Stimulated activated CD8-positive, alpha-beta memory T cell treated with anti-CD3 and anti-CD28 coated beads, Interleukin-15, amount 100 ng/mL, for 4 hours (primary cell): ENCODE measurements around the gene SERINC5.
A peak's percentile ranks its signal among the peaks of the same experiment; 100 is the strongest.

Source experiments
- DNase-seq, 2 donors: peaks; one replicate each; pipeline ENCODE4 v3.0.0-alpha.2; 2020; ENCODE audit warnings: low read depth in 2 of 2

The SERINC5 gene

DNA sequence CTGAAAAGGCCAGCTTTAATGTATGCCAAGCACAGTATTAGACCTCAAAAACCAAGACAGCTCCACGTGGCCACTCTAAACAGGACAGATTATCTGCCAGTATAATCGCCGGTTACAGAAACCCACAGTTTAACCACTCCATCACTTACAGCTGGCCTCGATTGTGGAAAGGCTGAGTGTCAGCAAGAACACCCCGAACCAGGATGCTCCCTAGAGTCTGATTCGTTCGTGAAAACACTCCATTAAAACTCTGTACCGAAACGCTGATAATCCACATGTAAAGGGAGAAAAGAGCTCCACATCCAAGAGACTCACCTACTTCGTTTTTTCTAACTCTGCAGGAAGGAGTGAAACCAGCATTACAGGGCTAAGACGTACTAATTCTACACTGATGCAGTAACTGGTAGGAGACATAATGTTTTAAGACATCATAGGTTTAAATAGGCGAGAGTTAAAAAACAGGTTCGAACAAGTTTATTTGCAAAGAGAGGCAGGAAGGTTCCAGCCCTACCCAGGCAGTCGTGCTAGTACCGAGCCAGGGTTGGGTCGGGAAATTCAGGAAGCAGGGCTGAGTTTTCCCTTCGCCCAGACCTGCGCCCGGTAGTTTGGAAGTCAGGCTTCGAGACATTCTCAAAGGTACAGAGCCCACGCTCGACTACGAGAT, 949 bp downstream of the SERINC5 start:
- no peak for DNase-seq

DNA sequence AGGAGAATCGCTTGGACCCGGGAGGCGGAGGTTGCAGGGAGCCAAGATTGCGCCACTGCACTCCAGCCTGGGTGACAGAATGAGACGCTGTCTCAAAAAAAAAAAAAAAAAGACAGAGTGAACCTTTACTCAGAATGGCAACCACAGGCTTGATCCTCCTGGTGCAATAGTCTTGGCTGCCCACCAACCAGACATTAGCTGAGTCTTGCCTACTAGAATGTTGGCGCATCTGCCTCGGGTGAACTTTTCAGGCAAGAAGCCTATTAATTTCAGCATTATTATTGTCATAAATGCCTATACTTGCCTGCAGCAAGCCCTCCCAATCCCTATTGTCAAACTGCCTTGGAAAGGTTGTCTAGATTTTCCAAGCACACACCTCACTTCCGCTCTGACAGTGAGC, 4.2 kb downstream of the SERINC5 start:
- no peak for DNase-seq

DNA sequence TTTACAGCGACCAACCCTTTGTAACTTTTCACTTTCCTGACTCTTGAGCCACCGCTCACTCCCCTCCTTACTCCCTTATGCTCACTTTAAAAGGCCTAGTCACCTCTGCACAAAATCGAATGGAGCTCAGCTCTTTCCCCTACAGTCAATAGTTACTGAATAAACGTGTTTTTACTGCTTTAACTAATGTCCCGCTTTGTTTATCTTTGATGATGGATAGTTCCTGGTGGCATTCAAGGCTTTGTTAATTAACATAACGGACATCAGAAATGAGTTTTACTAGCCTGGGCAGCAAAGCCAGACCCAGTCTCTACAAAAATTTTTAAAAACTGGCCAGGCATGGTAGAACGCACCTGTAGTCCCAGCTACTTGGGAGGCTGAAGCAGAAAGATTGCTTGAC, 5.0 kb downstream of the SERINC5 start:
- DNase-seq: no peak

DNA sequence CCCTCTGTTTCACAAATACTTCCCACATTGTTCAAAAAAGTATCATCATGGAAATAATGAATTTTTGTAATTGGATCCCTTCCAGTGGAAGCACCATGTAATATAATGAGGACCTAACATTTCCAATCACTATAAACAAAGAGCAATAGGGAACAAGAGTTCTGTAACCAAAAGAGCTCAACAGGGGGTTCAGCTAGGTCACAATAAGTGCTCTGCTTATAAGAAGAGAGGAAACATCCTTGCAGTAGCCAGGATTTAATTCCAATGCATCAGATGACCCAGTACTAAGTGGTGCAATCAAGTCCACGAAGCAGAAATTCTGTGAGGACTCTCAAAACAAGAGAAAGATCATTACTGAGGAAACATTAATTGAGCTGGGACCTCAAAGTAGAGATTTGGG, 5.9 kb downstream of the SERINC5 start:
- no peak for DNase-seq

DNA sequence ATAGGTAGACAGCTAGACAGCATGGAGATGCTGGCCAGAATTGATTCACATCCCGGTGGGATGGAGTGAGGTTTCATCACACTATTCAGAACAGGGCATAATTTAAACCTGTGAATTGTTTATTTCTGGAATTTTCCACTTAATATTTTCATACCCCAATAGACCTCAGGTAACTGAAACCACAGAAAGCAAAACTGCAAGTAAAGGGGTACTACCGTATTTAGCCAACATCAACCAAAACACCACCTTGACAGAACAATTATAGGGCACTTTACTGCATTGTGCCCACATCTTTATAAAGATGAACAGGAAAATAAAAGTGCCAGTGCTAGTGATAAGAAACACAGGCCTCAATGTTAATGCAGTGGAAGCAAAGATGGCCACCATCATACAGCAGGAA, 7.5 kb downstream of the SERINC5 start:
- DNase-seq: no peak

DNA sequence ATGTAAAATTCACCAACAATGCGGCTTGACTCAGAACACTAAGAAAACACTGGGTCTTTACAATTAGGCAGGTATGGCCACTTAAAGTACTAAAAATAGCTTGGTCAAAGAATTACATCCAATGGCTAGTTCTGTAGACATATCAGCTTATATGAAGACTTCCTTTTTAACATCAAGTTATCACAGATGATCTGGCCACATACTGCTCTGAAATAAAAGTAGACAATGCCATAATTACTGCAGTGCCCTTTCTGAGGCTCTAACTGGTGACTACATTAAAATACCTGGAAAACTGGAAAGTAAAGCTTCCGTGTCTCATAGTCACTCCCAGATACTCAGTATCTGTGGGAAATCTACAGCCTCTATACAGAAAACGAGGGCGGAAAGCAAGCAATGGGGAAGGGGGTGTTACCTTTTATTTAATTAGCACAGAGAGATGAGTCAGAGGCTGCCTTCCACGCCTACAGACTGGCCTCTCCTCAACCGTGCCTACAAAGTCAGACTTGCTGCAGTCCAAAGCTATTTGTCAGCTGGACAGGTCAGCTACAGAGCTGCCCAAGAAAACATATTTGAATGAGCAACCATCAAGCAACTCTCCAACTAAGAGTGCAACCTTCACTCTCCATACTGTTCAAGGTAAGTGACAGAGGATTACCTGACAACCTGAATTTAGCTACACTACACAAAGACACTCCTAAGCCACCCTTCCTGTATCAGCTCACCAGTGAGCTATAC, 8.7 kb downstream of the SERINC5 start:
- peak in 1 of 2 donors; percentile 24 for DNase-seq

DNA sequence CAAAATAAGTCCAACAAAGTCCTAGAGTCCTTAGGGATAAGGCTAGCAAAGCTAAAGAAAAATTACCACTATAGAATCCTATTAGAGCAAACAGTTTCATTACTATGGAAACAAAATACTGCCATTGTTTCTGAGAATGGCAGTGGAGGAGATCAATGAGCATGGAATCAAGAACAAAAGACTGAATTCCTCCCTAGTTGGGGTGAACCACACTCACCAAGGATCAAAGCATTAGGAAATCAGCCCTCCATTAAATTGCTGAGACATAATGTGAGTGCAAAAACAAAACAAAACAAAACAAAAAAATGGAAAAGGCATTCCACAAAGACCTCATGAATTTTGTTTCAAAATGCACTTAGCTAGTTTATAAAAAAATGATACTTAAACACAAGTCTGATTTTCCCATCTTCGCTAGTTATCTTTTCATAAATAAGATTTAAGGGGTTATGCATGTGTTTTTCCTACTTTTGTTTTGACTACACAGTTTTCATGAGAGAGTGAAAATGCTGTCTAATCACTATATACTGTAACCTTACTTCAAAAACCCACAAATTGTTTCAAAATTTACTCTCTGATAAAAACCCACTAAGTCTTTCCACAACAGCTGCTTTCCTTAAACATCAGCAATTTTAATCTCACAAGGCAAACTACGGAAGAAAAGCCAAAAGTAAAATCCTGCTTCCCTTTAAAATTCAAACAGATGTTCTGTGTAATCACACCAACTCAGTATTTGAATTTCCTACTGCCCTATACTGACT, 9.7 kb downstream of the SERINC5 start:
- DNase-seq: no peak

DNA sequence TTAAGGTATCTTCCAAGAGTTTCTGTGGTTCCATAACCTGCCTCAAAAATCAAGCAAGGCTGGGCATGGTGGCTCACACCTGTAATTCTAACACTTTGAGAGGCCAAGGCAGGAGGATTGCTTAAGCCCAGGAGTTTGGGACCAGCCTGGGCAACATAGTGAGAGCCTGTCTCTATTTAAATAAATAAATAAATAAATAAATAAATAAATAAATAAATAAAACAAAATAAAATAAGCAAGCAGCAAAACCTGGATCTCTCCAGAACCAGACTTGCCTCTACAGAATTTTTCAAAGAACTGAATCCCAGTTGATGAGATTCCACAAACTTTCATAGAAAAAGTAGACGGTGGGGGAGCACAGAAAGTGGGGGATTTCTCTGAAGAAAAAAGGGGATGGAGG, 12.3 kb downstream of the SERINC5 start:
- DNase-seq: no peak

DNA sequence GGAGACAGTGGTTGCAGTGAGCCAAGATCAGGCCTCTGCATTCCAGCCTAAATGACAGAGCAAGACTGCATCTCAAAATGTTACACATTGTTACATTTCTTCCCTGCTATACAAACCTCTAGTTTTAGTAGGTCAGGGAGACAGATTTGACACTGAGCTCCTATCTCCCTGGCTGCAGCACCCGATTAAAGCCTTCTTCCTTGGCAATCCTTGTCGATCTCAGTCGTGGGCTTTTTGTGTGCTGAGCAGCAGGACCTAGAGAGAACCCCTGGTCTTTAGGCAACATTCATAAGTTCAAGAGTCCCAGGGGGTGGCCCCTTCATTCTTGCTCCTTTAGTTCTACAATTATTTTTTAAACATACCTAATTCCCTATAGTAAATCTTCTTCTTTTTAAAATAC, 13.0 kb downstream of the SERINC5 start:
- no peak for DNase-seq

DNA sequence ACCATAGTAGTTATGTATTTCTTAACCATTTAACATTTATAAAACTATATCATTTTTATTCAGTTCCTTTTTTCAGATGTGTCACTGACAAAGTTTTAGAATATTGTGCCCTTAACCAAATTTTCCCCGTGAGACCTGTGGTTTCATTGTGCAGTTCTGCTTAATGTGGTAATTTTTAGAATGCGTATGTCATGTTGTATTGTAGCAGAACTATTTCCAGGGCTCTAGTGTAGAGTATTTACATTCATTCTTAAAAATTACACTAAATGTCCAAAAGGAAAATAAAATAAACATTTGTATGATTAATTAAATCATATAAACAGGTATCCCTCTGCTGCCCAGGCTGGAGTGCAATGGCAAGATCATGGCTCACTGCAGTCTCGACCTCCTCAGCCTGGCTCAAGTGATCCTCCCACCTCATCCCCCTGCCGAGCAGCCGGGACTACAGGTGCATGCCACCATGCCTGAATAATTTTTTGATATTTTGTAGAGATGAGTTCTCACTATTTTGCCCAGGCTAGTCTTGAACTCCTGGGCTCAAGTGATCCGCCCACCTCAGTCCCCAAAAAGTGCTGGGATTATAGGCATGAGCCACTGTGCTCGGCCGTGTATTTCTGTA, 15.4 kb downstream of the SERINC5 start:
- DNase-seq: no peak

DNA sequence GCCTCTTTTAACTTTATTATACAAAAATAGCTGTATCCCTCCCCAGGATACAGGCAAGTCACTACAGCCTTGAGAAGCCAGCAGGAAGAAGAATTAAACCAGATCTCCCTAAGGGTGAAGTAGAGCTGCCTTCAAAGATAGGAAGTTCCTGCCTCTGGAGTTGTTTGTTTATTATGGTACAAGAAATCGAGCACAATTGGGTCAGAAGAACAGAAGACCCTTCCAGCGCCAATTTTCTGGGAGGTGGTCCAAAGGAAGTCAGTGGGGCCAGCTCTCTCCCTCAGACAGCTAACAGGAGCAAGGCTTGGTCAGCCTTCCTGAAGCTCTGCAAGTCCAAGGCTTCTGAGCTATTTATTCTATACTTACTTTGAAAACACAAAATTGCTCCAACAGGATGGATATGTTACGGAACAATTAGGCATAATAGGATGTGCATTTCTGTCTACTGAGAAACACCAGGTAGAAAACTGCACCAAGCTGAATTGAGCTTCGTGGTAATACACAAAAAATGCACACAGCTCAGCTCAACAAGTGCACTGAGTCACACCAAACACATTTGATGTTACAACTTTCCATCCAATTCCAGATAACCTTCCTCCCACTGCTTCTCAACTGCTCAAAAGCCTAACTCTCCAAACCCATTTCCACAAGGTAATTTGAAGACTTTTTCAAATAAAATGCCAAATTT, 16.0 kb downstream of the SERINC5 start:
- DNase-seq: no peak

DNA sequence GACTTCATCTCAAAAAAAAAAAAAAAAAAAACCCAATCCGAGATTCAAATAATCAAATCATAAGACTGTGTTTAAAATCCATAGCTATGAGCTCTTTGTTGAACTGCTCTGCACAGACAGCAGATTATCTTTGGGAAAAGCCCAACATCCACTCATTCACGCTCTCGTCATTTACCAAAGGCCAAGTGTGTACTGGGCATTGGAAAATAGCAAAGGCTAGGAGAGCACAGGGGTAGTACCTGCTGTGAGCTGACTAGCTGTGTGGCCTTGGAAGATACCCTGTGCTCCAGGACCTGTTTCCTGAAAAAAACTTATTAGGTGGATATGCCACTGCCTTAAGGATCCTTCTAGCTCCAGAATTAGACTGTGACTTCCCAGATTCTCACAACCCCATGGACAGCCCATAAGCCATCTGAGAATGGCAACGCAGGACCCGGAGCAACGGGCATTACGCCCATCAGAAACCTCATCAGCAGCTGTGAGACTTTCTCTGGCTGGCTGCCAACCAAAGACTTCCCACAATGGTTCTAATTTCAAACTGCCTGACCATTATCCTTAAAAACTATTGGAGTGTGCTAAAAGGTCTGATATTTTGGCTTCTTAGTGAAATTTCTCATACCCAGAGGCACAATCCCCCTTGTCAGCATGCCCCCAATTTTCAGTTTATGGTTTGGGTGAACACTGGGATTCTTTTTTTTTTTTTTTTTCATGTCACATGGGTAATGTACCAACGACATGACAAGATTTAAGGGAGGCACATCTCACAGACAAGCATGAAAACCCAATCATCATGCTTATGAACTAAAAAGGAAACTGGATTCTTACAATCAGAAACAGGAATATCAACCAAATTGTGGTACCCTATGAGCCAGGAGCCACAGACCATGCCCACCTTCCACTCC, 16.8 kb downstream of the SERINC5 start:
- DNase-seq: no peak

DNA sequence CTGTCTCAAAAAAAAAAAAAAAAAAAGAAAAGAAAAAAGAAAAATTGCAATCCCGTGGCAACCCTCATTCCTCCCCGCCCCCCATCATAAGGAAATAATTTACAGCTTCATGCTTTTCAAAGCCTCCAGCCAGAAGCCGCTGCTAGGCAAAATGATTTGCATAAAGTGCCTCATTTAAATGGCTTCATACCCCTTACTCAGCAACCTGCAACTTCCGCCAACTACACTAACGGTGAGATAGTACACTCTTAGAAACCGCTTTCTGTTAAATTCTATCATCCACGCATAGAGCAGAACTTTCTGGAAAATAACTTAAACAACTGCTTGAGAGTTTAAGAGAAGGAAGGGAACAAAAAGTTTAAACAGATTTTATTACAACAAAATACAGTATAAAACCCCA, 17.8 kb downstream of the SERINC5 start:
- no peak for DNase-seq

DNA sequence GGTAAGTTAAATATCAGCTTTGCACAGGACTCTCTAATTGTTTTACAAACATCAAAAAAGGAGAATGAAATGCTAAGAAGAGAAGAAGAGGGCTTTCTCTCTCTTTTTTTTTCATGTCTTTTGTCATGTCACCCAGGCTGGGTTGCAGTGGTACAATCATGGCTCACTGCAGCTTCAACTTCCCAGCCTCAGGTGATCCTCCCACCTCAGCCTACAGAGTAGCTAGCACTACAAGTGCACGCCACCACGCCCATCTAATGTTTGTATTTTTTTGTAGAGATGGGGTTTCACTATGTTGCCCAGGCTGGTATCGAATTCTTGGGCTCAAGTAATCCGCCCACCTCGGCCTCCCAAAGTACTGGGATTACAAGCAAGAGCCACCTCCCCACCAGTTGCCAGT, 18.6 kb downstream of the SERINC5 start:
- DNase-seq: no peak

DNA sequence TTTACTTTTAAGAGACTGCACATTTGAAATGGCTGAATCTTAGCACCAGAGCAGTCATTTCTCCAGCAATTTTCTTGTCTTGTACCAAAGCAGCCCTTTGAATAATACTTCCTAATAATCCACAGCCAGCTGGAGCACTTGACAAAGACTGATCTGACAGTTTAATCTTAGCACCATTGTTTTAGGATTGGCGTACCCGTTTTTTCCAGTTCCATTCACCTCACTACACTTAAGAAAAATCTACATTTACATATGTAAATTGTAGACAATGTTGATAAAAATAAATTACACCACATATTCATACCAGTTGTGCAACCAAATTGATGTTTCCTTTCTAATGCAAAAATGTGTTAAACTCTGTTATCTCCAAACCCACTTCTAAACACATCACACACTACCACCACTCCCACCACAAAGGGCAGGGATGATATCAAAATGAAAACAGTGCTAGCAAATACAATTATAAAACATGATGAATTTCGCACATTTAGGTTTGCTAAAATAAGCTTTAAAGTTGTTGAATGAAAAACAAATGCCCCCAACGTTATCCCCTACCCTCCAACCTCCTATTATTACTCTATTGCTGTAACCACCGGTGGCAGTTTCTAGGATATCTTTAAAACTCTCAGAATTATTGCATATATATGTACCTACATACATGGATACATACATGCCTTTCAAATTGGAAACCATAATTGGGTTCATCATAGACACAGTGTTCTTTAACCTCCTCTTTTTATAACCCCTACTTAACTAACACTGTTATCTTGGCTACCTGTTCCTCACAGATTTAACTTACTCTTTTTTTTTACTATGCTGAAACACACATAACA, 21.5 kb downstream of the SERINC5 start:
- DNase-seq: no peak

DNA sequence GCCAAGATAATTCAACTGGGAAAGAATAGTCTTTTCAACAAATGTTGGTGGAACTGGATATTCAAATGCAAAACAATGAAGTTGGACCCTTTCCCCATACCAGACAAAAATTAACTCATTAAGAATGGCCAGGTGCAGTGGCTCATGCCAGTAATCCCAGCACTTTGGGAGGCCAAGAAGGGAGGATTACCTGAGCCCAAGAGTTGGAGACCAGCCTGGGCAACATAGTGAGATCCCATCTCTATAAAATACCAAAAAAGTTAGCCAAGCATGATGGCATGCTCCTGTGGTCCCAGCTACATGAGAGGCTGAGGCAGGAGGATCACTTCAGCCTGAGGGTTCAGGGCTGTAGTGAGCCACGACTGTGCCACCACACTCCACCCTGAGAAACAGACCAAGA, 24.2 kb downstream of the SERINC5 start:
- DNase-seq: no peak

DNA sequence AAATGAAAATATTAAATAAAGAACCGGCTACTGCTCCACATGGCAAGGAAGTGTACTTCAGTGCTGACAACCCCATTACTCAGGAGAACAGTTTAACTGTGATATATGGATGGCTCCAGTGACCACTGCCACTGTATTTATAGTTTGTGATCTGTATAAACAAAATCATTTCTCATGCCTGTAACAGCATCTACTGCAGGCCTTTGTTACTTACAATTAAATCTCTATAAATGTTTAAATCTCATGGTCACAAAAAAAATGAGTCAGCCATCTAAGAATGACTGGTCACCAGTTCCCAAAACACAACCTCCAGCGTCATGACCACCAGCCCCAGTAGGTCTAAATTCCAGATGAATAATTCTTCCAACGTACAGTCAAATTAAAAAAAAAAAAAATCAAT, 24.6 kb downstream of the SERINC5 start:
- no peak for DNase-seq

DNA sequence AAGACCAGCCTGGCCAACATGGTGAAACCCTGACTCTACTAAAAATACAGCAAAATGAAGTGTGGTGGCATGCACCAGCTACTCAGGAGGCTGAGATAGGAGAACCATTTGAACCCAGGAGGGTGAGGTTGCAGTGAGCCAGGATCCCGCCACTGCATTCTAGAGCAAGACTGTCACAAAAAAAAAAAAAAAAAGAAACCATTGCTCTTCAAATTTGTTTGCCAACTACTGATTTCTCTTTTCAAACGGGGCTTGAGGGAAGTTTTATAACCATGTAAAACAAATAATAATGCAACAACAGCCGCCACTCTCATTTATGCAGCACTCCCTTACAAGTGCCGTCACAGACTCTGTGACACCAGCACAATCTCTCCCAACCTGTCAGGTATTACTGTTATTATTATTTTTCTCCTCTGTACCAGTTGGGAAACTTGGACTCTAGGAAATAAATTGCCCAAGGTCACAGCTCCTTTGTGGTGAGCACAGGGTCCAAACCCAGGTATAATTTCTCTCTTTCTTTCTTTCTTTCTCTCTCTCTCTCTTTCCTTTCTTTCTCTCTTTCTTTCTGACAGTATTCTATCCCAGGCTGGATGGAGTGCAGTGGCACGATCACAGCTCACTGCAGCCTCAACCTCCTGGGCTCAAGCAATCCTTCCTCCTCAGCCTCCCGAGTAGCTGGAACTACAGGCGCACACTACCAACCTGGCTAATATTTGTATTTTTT, 25.4 kb downstream of the SERINC5 start:
- DNase-seq: no peak

DNA sequence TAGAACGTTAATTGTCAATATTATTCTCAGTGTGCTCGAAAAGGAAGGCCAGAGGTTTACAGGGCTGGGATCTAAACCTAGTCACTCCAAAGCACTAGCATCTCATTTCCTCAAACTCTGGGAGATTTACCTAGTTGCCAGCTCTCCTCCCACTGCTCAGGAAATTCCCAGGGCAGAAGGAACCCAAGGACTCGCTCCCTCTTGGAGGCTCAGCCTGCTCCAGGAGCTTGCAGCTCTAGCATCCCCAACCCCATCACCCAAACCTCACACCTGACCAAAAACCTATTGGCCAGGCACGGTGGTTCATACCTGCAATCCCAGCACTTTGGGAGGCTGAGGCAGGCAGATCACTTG, 26.0 kb downstream of the SERINC5 start:
- DNase-seq: no peak
